Endothelial cell of umbilical vein (primary cell): ENCODE results near the gene CDH1.

Source experiments
- EZH2 ChIP-seq: IDR thresholded peaks from 2 replicates; pipeline ENCODE4 v1.6.1; 2012; ENCODE audit warnings: borderline replicate concordance, low read depth, mild to moderate bottlenecking, moderate library complexity, low read length, inconsistent platforms; ENCODE audit not compliant: severe bottlenecking
- FOS ChIP-seq: IDR thresholded peaks from 2 replicates; pipeline ENCODE4 v1.6.1; 2011; ENCODE audit warnings: mild to moderate bottlenecking, low read length, moderate library complexity, borderline replicate concordance; ENCODE audit not compliant: insufficient read depth
- GATA2 ChIP-seq: IDR thresholded peaks from 2 replicates; pipeline ENCODE4 v1.7.0; 2011; ENCODE audit warnings: low read depth, mild to moderate bottlenecking, moderate library complexity, mixed read lengths, low read length; ENCODE audit not compliant: insufficient read length, insufficient read depth
- JUN ChIP-seq: IDR thresholded peaks from 2 replicates; pipeline ENCODE4 v1.6.1; 2011; ENCODE audit warnings: borderline replicate concordance, low read depth; ENCODE audit not compliant: insufficient read length, insufficient read depth
- MAX ChIP-seq: IDR thresholded peaks from 2 replicates; pipeline ENCODE4 v1.6.1; 2011; ENCODE audit not compliant: insufficient read depth, insufficient read length
- MYC ChIP-seq: IDR thresholded peaks from one replicate; pipeline ENCODE4 v1.6.1; 2011; ENCODE audit warnings: mild to moderate bottlenecking, low read depth, low read length
- POLR2A ChIP-seq: IDR thresholded peaks from 2 replicates; pipeline ENCODE4 v1.6.1; 2012; ENCODE audit warnings: low read depth, mild to moderate bottlenecking, control low read depth, low read length
- POLR2AphosphoS5 ChIP-seq: IDR thresholded peaks from 2 replicates; pipeline ENCODE4 v1.6.1; 2012; ENCODE audit warnings: low read depth, mild to moderate bottlenecking, control low read depth, low read length, moderate library complexity; ENCODE audit not compliant: insufficient read depth
- TF ChIP-seq, protein P1 (sequence below), 2 donors: IDR thresholded peaks; 1 replicate in 1 of 2; 2 replicates in 1 of 2; pipeline ENCODE4 v1.5.1; 2011; ENCODE audit warnings: low read length in 2 of 2, mild to moderate bottlenecking in 2 of 2, moderate library complexity in 2 of 2, control low read depth in 1 of 2, inconsistent platforms in 1 of 2, low read depth in 1 of 2; ENCODE audit not compliant: insufficient read depth in 1 of 2; ENCODE audit errors: extremely low read depth in 1 of 2

DNA sequence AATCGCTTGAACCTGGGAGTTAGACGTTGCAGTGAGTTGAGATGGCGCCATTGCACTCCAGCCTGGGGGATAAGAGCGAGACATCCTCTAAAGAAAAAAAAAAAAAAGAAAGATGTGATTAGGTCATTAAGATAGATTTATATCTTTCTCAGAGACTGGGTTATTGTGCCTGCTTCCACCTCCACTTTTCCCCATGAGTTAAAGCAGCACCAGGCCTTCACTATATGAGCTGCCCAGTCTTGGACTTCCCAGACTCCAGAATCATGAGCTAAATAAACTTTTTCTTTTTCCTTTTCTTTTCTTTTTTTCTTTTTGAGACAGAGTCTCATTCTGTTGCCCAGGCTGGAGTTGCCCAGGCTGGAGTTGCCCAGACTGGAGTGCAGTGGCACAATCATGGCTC, 19.4 kb upstream of the CDH1 start:
- TF ChIP-seq, protein P1, sequence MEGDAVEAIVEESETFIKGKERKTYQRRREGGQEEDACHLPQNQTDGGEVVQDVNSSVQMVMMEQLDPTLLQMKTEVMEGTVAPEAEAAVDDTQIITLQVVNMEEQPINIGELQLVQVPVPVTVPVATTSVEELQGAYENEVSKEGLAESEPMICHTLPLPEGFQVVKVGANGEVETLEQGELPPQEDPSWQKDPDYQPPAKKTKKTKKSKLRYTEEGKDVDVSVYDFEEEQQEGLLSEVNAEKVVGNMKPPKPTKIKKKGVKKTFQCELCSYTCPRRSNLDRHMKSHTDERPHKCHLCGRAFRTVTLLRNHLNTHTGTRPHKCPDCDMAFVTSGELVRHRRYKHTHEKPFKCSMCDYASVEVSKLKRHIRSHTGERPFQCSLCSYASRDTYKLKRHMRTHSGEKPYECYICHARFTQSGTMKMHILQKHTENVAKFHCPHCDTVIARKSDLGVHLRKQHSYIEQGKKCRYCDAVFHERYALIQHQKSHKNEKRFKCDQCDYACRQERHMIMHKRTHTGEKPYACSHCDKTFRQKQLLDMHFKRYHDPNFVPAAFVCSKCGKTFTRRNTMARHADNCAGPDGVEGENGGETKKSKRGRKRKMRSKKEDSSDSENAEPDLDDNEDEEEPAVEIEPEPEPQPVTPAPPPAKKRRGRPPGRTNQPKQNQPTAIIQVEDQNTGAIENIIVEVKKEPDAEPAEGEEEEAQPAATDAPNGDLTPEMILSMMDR (IDR thresholded peaks at IDR 0.05; ENCODE audit: extremely low read depth in 1 of 2, insufficient read depth in 1 of 2, low read depth in 1 of 2, low read length in 2 of 2), result no peak
- TF ChIP-seq FOS (no peak), POLR2A (no peak), MAX (no peak), POLR2AphosphoS5 (no peak), EZH2 (no peak), JUN (no peak), MYC (no peak), GATA2 (no peak)
